ENCODE data around the gene TNPO3.
"Not testable (repeated sequence)": the region's sequence is repeated elsewhere in the genome, so short reads cannot be mapped to it uniquely, and the experiment has no call there.

Gene TNPO3

GRCh38 chr7:128944487-128945236, 110.2 kb downstream of the TNPO3 start:
- H3K27me3 ChIP-seq (ENCODE audit: insufficient read depth, poor library complexity, severe bottlenecking): no peaks in the 10 kb centered on the region
- no peak overlapping the region for H3K27ac ChIP-seq (ENCODE audit: poor library complexity, severe bottlenecking)
- TF ChIP-seq CTCF (IDR thresholded peaks at IDR 0.05; ENCODE audit: poor library complexity, severe bottlenecking): no peak
- no peak overlapping the region for H3K4me3 ChIP-seq (ENCODE audit: severe bottlenecking)
- ATAC-seq (ENCODE audit: low read depth): no peak
- H3K9me3 ChIP-seq (ENCODE audit: severe bottlenecking): no peaks in the 10 kb centered on the region
- no peaks in the 10 kb centered on the region for H3K4me1 ChIP-seq (ENCODE audit: insufficient read depth, poor library complexity, severe bottlenecking)
- no peak for DNase-seq (ENCODE audit: low spot score)
- H3K36me3 ChIP-seq (ENCODE audit: low read depth): peaks cover 6% of the 10 kb centered on the region

- not testable (repeated sequence) for H3K36me3 ChIP-seq (ENCODE audit: low read depth); H3K27me3 ChIP-seq (ENCODE audit: insufficient read depth, poor library complexity, severe bottlenecking); H3K9me3 ChIP-seq (ENCODE audit: severe bottlenecking); DNase-seq (ENCODE audit: low spot score); H3K27ac ChIP-seq (ENCODE audit: poor library complexity, severe bottlenecking); ATAC-seq (ENCODE audit: low read depth); H3K4me3 ChIP-seq (ENCODE audit: severe bottlenecking); H3K4me1 ChIP-seq (ENCODE audit: insufficient read depth, poor library complexity, severe bottlenecking)
Measured at GRCh38 chr7:128943251-128943650, 111.7 kb downstream of the TNPO3 start.

GRCh38 chr7:128941946-128942526, 112.9 kb downstream of the TNPO3 start:
- Histone ChIP-seq H3K4me1 (ENCODE audit: insufficient read depth, poor library complexity, severe bottlenecking) (no peaks in the 10 kb centered on the region), H3K27ac (ENCODE audit: poor library complexity, severe bottlenecking) (no peak overlapping the region), H3K4me3 (ENCODE audit: severe bottlenecking) (no peak overlapping the region), H3K36me3 (ENCODE audit: low read depth) (no peaks in the 10 kb centered on the region), H3K27me3 (ENCODE audit: insufficient read depth, poor library complexity, severe bottlenecking) (no peaks in the 10 kb centered on the region), H3K9me3 (ENCODE audit: severe bottlenecking) (no peaks in the 10 kb centered on the region)
- DNase-seq (ENCODE audit: low spot score) (no peak), ATAC-seq (ENCODE audit: low read depth) (no peak)
- no peak for TF ChIP-seq CTCF (IDR thresholded peaks at IDR 0.05; ENCODE audit: poor library complexity, severe bottlenecking)

- no peaks in the 10 kb centered on the region for H3K9me3 ChIP-seq (ENCODE audit: severe bottlenecking)
- no peak for DNase-seq (ENCODE audit: low spot score)
- no peaks in the 10 kb centered on the region for H3K27me3 ChIP-seq (ENCODE audit: insufficient read depth, poor library complexity, severe bottlenecking)
- no peak for ATAC-seq (ENCODE audit: low read depth)
- H3K27ac ChIP-seq (ENCODE audit: poor library complexity, severe bottlenecking): no peak overlapping the region
- no peaks in the 10 kb centered on the region for H3K36me3 ChIP-seq (ENCODE audit: low read depth)
- TF ChIP-seq CTCF (IDR thresholded peaks at IDR 0.05; ENCODE audit: poor library complexity, severe bottlenecking): no peak
- no peak overlapping the region for H3K4me3 ChIP-seq (ENCODE audit: severe bottlenecking)
- H3K4me1 ChIP-seq (ENCODE audit: insufficient read depth, poor library complexity, severe bottlenecking): no peaks in the 10 kb centered on the region
Measured at GRCh38 chr7:128941323-128941890, 113.5 kb downstream of the TNPO3 start.

GRCh38 chr7:128940494-128941322, 114.2 kb downstream of the TNPO3 start:
- ATAC-seq (ENCODE audit: low read depth) (no peak), DNase-seq (ENCODE audit: low spot score) (no peak)
- Histone ChIP-seq H3K27me3 (ENCODE audit: insufficient read depth, poor library complexity, severe bottlenecking) (no peaks in the 10 kb centered on the region), H3K4me3 (ENCODE audit: severe bottlenecking) (no peak overlapping the region), H3K4me1 (ENCODE audit: insufficient read depth, poor library complexity, severe bottlenecking) (no peaks in the 10 kb centered on the region), H3K36me3 (ENCODE audit: low read depth) (no peaks in the 10 kb centered on the region), H3K27ac (ENCODE audit: poor library complexity, severe bottlenecking) (no peak overlapping the region), H3K9me3 (ENCODE audit: severe bottlenecking) (no peaks in the 10 kb centered on the region)
- no peak for TF ChIP-seq CTCF (IDR thresholded peaks at IDR 0.05; ENCODE audit: poor library complexity, severe bottlenecking)
